Memory B cell (primary cell): Measurements from ENCODE around the gene RASL10A.

Experiments
- ATAC-seq: fragments of 150-1000 bp; cut with Tn5 transposase; 2 replicates; pipeline ENCODE4 v1.10.0; 2021; ENCODE audit warnings: low read depth, mild to moderate bottlenecking, moderate library complexity
- DNase-seq, 2 donors: peaks; one replicate each; pipeline ENCODE4 v3.0.0; 2022; ENCODE audit warnings: low spot score in 2 of 2
- H3K27ac Mint-ChIP-seq: one replicate; pipeline ENCODE4 v1.8.0; 2022; ENCODE audit warnings: mild to moderate bottlenecking, moderate library complexity, mixed read lengths
- H3K27me3 Mint-ChIP-seq: one replicate; pipeline ENCODE4 v1.8.0; 2022; ENCODE audit warnings: mixed read lengths
- H3K36me3 Mint-ChIP-seq: one replicate; pipeline ENCODE4 v1.8.0; 2022; ENCODE audit warnings: mild to moderate bottlenecking, mixed read lengths
- H3K4me1 Mint-ChIP-seq: one replicate; pipeline ENCODE4 v1.8.0; 2022; ENCODE audit warnings: mixed read lengths
- H3K4me3 Mint-ChIP-seq: one replicate; pipeline ENCODE4 v1.8.0; 2022; ENCODE audit warnings: mild to moderate bottlenecking, moderate library complexity, mixed read lengths
- H3K9me3 Mint-ChIP-seq: one replicate; pipeline ENCODE4 v1.8.0; 2022; ENCODE audit warnings: mixed read lengths

Gene RASL10A

DNA sequence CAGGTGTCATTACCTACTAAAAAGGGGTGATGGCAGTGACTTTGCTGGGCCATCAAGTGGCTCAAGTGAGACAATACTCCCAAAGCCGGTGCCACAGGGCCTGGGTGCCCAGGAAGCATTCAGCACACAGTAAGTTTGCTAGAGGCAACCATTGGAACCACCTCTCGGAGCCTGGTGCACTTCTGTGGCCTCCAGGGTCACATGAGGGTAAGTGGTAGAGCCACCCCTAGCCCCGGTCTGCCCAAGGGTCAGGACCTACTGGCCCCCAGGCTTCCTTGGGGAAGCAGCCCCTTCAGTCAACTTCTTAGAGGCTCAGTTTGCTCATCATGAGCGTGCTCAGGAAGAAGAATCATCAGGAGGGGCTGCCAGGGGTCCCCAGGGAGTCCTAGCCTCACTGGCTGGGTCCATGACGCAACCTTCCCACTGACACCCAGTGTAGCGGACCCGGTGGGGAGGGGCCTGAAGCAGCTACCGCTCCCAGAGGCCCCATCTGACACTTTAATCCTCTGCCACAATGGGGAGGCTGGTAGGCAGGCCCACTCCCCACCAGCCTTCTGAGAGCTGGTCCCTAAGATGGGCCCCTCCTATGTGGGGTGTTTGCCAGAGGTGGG lies 17.5 kb upstream of the RASL10A start:
- Mint-ChIP-seq H3K27ac (no peak overlapping the region), H3K4me3 (no peak overlapping the region), H3K36me3 (peaks cover 39% of the 10 kb centered on the region), H3K9me3 (no peaks in the 10 kb centered on the region), H3K4me1 (no peaks in the 10 kb centered on the region), H3K27me3 (no peaks in the 10 kb centered on the region)
- DNase-seq (no peak), ATAC-seq (no peak)

DNA sequence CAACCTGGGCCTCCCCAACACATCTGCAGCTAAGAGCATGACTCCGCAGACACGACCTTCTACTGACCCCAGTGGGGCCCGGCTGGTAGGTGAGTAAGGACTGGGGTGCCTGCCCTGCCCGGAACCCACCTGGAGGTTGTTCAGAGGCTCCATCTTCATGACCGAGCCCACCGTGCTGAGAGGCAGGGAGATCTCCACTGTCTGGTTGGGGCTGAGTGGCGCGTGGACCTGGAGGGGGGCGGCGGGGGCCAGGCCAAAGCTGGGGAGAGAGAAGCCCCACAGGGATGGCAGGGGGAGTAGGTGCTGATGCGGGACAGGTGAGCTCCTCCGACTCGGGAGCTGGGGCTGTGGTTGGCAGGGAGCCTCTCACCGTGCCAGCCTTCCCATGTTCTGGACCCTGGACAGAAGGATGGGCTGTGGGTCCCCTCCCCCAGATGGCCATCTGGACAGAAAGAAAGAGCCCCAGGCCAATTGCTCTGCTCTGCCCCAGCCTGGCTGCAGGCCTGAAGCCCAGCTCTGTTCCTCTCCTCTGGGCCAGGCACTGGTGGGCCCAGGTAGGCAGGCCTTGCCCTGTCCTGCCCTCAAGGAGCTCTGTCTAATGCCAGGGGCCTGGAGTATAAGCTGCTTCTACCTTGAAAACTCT lies 16.3 kb upstream of the RASL10A start:
- ATAC-seq (no peak), DNase-seq (no peak)
- Mint-ChIP-seq H3K4me1 (no peaks in the 10 kb centered on the region), H3K36me3 (peaks cover 40% of the 10 kb centered on the region), H3K4me3 (no peak overlapping the region), H3K9me3 (no peaks in the 10 kb centered on the region), H3K27me3 (no peaks in the 10 kb centered on the region), H3K27ac (peak overlapping the region; percentile 38)

DNA sequence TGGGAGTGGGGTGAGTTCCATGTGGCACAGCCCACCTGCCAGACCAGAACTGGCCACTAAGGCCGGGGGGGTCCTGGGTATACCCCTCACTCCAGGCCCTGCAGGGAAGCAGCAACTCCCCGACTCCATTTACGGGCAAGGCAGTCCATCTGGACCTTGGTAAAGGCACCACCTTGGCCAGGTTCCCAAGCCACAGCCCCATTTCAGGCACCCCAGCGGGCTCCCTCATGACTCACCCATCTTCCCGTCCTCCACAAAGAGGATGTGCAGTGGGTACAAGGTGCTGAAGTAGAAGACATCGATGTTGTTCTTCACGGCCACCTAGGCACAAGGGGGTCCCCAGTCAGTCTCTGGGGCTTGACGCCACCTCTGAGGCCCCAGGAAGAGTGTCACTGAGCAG lies 15.7 kb upstream of the RASL10A start:
- Mint-ChIP-seq H3K4me1 (no peaks in the 10 kb centered on the region), H3K36me3 (peaks cover 41% of the 10 kb centered on the region), H3K27me3 (no peaks in the 10 kb centered on the region), H3K9me3 (no peaks in the 10 kb centered on the region), H3K4me3 (no peak overlapping the region), H3K27ac (peak overlapping the region; percentile 38)
- no peak for DNase-seq
- ATAC-seq = no peak

DNA sequence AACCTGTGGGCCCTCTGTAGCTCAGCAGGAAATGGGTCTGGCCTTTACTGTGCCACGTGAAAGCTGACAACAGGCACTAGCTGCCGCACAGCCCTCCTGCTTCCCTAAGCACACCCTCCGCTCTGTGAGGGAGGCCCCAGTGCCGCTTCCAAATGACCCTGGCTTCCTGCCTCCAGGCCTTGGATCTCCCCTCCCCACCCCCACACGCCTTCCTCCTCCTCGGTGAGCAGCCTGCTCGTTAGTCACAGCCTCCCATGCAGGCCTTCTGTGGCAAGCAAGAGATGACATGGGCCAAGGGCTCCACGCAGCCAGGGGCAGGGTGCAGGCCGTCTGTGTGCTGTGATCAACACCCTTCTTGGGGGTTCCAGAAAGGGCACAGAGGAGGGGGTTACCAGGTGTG lies 15.3 kb upstream of the RASL10A start:
- DNase-seq = no peak
- Mint-ChIP-seq H3K36me3 (peaks cover 37% of the 10 kb centered on the region), H3K27me3 (no peaks in the 10 kb centered on the region), H3K27ac (no peak overlapping the region), H3K4me3 (no peak overlapping the region), H3K9me3 (no peaks in the 10 kb centered on the region), H3K4me1 (no peaks in the 10 kb centered on the region)
- no peak for ATAC-seq

DNA sequence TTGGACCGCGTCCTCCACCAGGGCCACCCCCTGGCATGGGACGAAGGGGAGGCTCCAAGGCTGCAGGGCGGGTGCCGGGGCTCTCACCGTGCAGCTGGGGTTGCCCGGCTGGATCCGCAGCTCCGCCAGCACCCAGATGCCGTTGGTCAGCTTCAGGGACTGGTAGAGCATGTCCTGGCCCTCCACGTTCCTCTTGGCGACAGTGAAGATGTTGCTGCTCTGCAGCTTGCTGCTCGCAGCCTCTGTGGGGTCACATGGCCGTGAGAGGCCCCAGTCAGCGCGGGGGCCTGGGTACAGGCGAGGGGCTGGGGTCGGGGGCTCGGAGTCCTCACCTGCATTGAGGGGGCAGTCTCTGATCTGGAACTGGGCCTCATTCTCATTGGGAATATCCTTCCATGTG lies 14.8 kb upstream of the RASL10A start:
- DNase-seq (no peak), ATAC-seq (no peak)
- Mint-ChIP-seq H3K36me3 (peaks cover 34% of the 10 kb centered on the region), H3K27ac (no peak overlapping the region), H3K27me3 (no peaks in the 10 kb centered on the region), H3K9me3 (no peaks in the 10 kb centered on the region), H3K4me1 (no peaks in the 10 kb centered on the region), H3K4me3 (no peak overlapping the region)

DNA sequence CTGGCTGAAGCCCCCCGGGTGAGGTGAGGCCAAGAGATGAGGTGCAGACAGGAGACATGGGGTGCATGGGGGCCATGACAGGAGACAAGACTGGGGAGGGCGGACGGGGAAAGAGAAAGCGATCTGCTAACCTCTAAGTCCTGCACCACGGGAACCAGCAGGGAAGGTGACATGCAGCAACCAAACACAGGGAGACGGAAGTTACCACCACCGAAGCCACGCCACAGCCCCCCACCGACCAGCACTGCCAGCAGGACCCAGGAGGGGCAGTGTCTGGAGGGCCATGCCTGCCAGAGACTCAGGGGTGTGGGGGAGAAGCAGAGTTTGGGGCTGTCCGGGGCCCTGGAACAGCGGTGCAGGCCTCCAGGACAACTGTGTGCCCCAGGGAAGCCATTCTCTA lies 14.1 kb upstream of the RASL10A start:
- peaks cover 31% of the 10 kb centered on the region for H3K36me3 Mint-ChIP-seq
- H3K27me3 Mint-ChIP-seq = no peaks in the 10 kb centered on the region
- H3K4me1 Mint-ChIP-seq = no peaks in the 10 kb centered on the region
- H3K9me3 Mint-ChIP-seq = no peaks in the 10 kb centered on the region
- H3K4me3 Mint-ChIP-seq = no peak overlapping the region
- peak overlapping the region; percentile 83 for H3K27ac Mint-ChIP-seq
- ATAC-seq (no peak), DNase-seq (no peak)

DNA sequence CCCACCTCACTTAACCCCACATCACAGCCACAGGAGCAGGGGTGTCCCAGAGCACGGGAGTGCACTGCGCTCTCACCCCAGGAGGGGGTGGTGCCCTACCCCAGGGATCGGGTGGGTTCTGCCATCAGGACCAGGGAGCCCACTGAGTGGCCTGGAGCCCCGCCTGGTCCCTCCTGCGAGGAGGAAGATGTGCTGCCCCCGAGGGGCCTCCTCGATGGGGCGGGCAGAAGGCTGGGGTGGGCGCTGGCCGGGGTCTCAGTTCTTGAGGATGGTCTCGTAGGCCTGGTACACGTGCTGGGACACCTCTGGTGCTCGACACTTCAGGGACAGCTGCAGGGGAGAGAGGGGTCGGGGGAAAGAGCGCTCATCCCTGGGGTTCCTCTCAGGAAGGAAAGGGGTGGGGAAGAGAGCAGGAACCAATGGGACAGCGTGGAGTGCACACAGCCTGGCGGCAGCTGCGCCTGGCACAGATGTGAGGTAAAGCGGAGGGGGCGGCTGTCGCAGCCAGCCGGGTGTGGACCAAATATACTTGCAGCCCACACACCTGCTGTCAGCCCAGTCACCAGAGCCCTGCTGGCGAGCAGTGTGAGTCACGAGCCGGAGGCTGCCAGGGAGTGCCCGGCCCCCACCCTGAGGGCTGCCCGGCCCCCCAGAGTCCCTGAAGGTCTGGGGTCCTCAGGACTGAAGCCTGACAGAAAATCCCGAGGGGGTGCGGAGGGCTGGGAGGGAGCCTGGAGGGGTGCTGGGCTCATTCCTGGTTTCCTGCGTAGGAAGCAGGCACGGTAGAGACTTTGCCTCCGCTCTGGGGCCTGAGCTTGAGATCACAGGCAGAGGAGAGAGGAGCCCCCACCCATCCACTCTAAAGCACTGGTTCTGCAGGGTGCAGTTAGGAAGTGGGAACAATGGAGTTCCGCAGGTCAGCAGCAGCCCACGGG lies 13.3 kb upstream of the RASL10A start:
- H3K27me3 Mint-ChIP-seq = no peaks in the 10 kb centered on the region
- no peaks in the 10 kb centered on the region for H3K4me1 Mint-ChIP-seq
- no peak for DNase-seq
- peak overlapping the region; percentile 83 for H3K27ac Mint-ChIP-seq
- peaks cover 29% of the 10 kb centered on the region for H3K36me3 Mint-ChIP-seq
- ATAC-seq = no peak
- H3K4me3 Mint-ChIP-seq = no peak overlapping the region
- no peaks in the 10 kb centered on the region for H3K9me3 Mint-ChIP-seq

DNA sequence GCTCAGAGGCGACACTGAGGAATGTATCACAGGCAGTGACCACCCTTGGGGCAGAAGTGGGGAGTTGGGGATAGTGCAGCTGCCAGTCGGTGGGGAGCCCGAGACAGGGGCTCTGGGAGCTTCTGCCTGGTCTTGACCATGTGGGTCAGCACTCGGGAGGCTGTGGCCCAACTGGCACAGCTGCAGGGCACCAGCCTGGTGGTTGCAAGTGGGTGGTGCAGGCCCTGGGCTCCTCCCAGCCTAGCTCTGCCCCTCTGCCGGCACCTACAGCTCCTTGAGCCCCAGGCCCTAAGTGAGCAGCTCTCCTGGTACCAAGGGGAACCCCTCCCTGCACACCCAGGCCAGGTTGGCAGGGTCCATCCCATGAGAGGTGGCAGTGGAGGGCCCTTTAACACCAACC lies 12.6 kb upstream of the RASL10A start:
- DNase-seq (no peak), ATAC-seq (no peak)
- Mint-ChIP-seq H3K4me3 (no peak overlapping the region), H3K27ac (no peak overlapping the region), H3K9me3 (no peaks in the 10 kb centered on the region), H3K4me1 (no peaks in the 10 kb centered on the region), H3K36me3 (peaks cover 25% of the 10 kb centered on the region), H3K27me3 (no peaks in the 10 kb centered on the region)

DNA sequence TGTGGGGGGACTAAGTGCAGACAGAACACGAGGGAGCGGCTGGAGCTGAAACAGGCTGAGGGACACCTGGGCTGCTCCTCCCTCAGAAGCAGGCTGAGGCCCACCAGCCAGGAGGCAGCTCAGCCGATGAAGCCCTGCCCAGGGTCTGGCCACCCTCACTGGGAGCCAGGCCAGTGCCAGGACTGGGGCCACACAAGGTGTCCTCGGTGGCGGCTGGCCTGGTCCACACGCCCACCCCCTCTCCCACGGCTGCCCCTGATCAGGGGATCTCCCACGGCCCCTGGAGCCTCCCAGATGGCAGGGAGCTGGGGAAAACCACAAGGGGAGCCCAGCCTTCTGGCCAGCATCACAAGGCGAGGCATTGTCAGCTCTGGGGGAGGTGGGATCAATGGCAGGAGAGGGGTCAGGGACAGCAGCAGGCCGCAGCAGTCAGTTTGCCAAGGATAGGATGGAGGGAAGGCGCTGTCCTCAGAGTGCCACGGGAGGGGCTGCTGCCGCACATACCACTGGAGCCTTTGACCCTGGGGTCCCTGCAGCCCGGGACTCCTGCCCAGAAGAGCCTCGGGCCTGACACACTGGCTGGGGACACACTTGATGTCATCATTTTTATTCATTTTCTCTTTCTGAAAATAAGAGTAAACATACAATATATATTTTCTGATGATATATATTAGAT lies 11.7 kb upstream of the RASL10A start:
- H3K36me3 Mint-ChIP-seq = peaks cover 25% of the 10 kb centered on the region
- no peak for DNase-seq
- no peaks in the 10 kb centered on the region for H3K9me3 Mint-ChIP-seq
- H3K27me3 Mint-ChIP-seq = no peaks in the 10 kb centered on the region
- no peak overlapping the region for H3K4me3 Mint-ChIP-seq
- H3K27ac Mint-ChIP-seq = no peak overlapping the region
- H3K4me1 Mint-ChIP-seq = no peaks in the 10 kb centered on the region
- no peak for ATAC-seq

DNA sequence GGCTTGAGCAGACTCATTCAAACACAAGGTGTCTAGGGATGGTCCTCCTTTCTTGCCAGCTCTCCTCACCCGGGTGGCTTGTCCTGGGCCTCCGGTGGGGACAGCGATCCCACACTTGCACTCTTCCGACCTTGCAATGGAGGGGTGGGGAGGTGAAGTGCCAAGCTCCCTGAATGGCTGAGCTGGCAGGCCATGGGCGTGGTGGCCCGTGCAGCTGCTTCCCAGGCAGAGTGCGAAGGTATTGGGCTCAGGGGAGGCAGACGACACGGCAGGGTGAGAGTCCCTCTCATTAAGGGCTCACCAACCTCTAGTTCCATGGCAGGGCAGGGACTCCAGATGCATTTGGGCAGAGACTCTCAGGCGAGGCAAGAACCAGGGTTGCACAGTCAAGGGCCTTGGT lies 11.0 kb upstream of the RASL10A start:
- H3K36me3 Mint-ChIP-seq = peaks cover 22% of the 10 kb centered on the region

DNA sequence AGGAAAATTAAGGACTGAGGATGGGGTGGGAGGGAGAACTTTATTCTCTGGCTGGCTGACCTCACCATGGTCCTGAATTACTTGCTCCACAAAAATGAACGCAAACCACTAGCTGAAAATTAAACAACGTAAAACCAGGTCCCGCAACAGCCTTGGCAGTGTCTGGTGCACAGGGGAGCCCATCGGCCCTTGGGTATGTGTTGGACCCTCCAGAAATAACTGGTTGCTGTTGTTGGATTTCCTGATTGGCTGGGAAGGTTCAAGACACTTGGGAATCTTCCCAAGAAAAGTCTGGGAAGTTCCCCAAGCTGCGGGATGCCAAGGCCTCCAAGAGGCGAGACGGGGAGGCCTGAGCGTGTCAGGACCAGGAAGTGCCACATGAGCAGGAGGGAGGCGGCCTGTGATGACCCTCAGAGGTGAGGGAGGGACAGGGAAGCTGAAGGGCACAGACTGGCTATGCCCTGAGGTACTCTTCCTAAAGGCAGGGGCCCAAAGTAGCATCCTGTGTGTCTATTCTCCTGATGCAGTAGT lies 10.4 kb upstream of the RASL10A start:
- H3K27ac Mint-ChIP-seq = no peak overlapping the region
- no peaks in the 10 kb centered on the region for H3K9me3 Mint-ChIP-seq
- no peak overlapping the region for H3K4me3 Mint-ChIP-seq
- no peaks in the 10 kb centered on the region for H3K4me1 Mint-ChIP-seq
- no peaks in the 10 kb centered on the region for H3K27me3 Mint-ChIP-seq
- DNase-seq (no peak), ATAC-seq (no peak)
- H3K36me3 Mint-ChIP-seq = peaks cover 20% of the 10 kb centered on the region

More for the DNA sequence above, 11.0 kb upstream of the RASL10A start:
- DNase-seq = no peak
- Mint-ChIP-seq H3K4me3 (no peak overlapping the region), H3K4me1 (no peaks in the 10 kb centered on the region), H3K9me3 (no peaks in the 10 kb centered on the region), H3K27me3 (no peaks in the 10 kb centered on the region), H3K27ac (no peak overlapping the region)
- no peak for ATAC-seq

DNA sequence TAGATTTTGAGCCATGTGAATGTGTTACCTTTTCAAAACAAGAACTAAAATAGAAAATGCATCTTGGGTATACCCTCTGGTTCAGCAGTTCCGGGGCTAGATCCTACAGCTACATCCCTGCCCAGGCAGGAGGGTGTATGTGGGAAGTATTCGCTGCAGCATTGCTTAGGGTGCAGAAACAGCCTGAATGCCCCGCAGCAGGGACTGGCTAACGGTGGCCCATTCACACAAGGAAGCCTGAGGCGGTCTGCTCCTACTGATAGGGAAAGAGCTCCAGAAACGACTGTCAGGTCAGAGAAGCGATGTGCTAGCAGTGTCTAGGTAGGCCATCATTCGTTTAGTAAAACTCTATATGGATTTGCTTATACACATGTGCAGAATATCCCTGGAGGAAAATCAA lies 9.9 kb upstream of the RASL10A start:
- Mint-ChIP-seq H3K9me3 (no peaks in the 10 kb centered on the region), H3K27ac (no peak overlapping the region)

DNA sequence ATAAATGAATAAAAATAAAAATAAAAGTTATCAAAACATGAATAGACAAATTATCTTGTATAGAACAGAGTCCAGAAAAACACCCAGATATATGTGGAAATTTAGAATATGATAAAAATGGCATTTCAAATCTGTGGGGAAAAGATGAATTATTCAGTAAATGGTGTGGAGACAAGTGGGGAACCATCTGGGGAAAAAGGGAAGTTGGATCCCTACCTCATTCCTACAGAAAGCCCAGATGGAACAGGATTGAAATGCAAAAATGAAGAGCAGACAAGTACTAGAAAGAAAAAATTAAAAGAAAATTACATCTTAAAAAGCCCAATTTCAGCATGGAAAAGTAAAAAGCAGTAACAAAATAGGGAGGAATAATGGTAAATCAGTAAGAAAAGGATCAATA lies 8.1 kb upstream of the RASL10A start:
- ATAC-seq = no peak
- Mint-ChIP-seq H3K36me3 (peaks cover 12% of the 10 kb centered on the region), H3K4me1 (no peaks in the 10 kb centered on the region), H3K27me3 (no peaks in the 10 kb centered on the region), H3K4me3 (no peak overlapping the region), H3K9me3 (no peaks in the 10 kb centered on the region), H3K27ac (no peak overlapping the region)
- DNase-seq = no peak

More for the DNA sequence above, 9.9 kb upstream of the RASL10A start:
- peaks cover 19% of the 10 kb centered on the region for H3K36me3 Mint-ChIP-seq
- H3K4me3 Mint-ChIP-seq = no peak overlapping the region
- H3K4me1 Mint-ChIP-seq = no peaks in the 10 kb centered on the region
- ATAC-seq (no peak), DNase-seq (no peak)
- no peaks in the 10 kb centered on the region for H3K27me3 Mint-ChIP-seq

DNA sequence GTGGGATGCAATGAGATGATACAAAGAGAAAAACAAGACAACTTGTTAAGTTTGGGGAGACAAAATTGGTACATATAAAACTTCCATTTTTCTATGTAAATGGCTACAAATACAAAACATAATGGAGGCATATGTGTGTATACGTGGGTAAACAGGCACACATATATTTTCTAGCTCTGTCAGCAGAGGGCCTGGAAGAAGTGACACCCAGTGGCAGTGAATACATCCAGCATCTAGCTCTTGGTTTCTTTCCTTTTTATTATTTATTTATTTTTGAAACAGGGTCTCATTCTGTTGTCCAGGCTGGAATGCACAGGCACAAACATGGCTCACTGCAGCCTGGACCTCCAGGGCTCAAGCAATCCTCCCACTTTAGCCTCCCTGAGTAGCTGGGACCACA lies 5.0 kb upstream of the RASL10A start:
- Mint-ChIP-seq H3K9me3 (no peaks in the 10 kb centered on the region), H3K4me3 (no peak overlapping the region), H3K27me3 (peaks cover 8% of the 10 kb centered on the region), H3K27ac (no peak overlapping the region), H3K36me3 (peaks cover 3% of the 10 kb centered on the region), H3K4me1 (no peaks in the 10 kb centered on the region)
- DNase-seq (no peak), ATAC-seq (no peak)
